Stomach (tissue), 4 donors: ENCODE data around the gene CCDC18.

Experiments
- POLR2AphosphoS5 ChIP-seq, 3 donors: sonication (generic); formaldehyde crosslinking; IDR thresholded peaks; one replicate each; pipeline ENCODE4 v1.6.1; 2016; ENCODE audit warnings: antibody characterized with exemption in 3 of 3
- TF ChIP-seq, protein P1 (sequence below), 7 experiments: fragments of 450-650 bp in 4 of 7; fragments of 200-600 bp in 3 of 7; sonication (generic) in 3 of 7; IDR thresholded peaks; one replicate each; pipeline ENCODE4 v1.5.1; 2016 to 2019; ENCODE audit warnings: antibody characterized with exemption in 7 of 7, control low read depth in 2 of 7, mild to moderate bottlenecking in 1 of 7

DNA sequence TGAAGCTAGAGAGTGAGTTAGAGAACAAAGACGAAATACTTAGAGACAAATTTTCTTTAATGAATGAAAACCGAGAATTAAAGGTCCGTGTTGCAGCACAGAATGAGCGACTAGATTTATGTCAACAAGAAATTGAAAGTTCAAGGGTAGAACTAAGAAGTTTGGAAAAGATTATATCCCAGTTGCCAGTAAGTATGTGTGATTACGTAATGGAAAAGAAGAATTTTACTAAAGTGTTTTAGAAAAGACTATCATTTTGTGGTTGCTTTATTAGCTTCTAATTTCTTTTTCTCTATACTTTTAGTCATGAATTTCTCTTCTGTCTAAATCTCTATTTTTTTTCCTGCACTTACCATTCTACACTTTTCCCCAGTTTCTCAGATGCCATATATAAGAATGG is 26.7 kb downstream of the CCDC18 start:
- TF ChIP-seq, protein P1, sequence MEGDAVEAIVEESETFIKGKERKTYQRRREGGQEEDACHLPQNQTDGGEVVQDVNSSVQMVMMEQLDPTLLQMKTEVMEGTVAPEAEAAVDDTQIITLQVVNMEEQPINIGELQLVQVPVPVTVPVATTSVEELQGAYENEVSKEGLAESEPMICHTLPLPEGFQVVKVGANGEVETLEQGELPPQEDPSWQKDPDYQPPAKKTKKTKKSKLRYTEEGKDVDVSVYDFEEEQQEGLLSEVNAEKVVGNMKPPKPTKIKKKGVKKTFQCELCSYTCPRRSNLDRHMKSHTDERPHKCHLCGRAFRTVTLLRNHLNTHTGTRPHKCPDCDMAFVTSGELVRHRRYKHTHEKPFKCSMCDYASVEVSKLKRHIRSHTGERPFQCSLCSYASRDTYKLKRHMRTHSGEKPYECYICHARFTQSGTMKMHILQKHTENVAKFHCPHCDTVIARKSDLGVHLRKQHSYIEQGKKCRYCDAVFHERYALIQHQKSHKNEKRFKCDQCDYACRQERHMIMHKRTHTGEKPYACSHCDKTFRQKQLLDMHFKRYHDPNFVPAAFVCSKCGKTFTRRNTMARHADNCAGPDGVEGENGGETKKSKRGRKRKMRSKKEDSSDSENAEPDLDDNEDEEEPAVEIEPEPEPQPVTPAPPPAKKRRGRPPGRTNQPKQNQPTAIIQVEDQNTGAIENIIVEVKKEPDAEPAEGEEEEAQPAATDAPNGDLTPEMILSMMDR (IDR thresholded peaks at IDR 0.05), result no peak
- no peak for TF ChIP-seq POLR2AphosphoS5 (IDR thresholded peaks at IDR 0.05)
